Kidney capillary endothelial cell (primary cell): ENCODE results near the gene SVIL.
"Not testable (repeated sequence)": the region's sequence is repeated elsewhere in the genome, so short reads cannot be mapped to it uniquely, and the experiment has no call there.

Experiments used
- DNase-seq: peaks from one replicate; pipeline ENCODE4 v3.0.0-alpha.2; 2018; ENCODE audit warnings: low spot score

Gene SVIL

GRCh38 chr10:29575098-29575455 lies 59.7 kb downstream of the SVIL start:
- DNase-seq = no peak

- DNase-seq = not testable (repeated sequence)
Observed at GRCh38 chr10:29574212-29575097, 60.3 kb downstream of the SVIL start.

GRCh38 chr10:29570248-29570647 lies 64.5 kb downstream of the SVIL start:
- not testable (repeated sequence) for DNase-seq

- no peak for DNase-seq
Observed at GRCh38 chr10:29569795-29570194, 65.0 kb downstream of the SVIL start.

GRCh38 chr10:29567003-29567402 lies 67.8 kb downstream of the SVIL start:
- DNase-seq = no peak

- not testable (repeated sequence) for DNase-seq
Observed at GRCh38 chr10:29566209-29566608, 68.6 kb downstream of the SVIL start.

GRCh38 chr10:29563420-29564035 lies 71.2 kb downstream of the SVIL start:
- no peak for DNase-seq

- DNase-seq = not testable (repeated sequence)
Observed at GRCh38 chr10:29563006-29563405, 71.8 kb downstream of the SVIL start.

- no peak for DNase-seq
Observed at GRCh38 chr10:29559996-29560395, 74.8 kb downstream of the SVIL start.

GRCh38 chr10:29557665-29558064 lies 77.1 kb downstream of the SVIL start:
- no peak for DNase-seq

- peak; percentile 43 for DNase-seq
Observed at GRCh38 chr10:29555746-29556481, 78.9 kb downstream of the SVIL start.

- no peak for DNase-seq
Observed at GRCh38 chr10:29555091-29555745, 79.6 kb downstream of the SVIL start.

- no peak for DNase-seq
Observed at GRCh38 chr10:29554660-29555059, 80.1 kb downstream of the SVIL start.

- no peak for DNase-seq
Observed at GRCh38 chr10:29553544-29554250, 81.1 kb downstream of the SVIL start.

GRCh38 chr10:29553116-29553515 lies 81.7 kb downstream of the SVIL start:
- not testable (repeated sequence) for DNase-seq

- DNase-seq = not testable (repeated sequence)
Observed at GRCh38 chr10:29549493-29549892, 85.3 kb downstream of the SVIL start.

- DNase-seq = no peak
Observed at GRCh38 chr10:29546773-29547313, 87.9 kb downstream of the SVIL start.

GRCh38 chr10:29545122-29545521 lies 89.6 kb downstream of the SVIL start:
- DNase-seq = no peak

- DNase-seq = no peak
Observed at GRCh38 chr10:29543715-29544114, 91.1 kb downstream of the SVIL start.

- no peak for DNase-seq
Observed at GRCh38 chr10:29542723-29543122, 92.0 kb downstream of the SVIL start.
